GM21423 (cell line): ENCODE data around the gene SH2D4B.
A peak's percentile ranks its signal among the peaks of the same experiment; 100 is the strongest.

ENCODE experiments used
- ATAC-seq: cut with Tn5 transposase; IDR thresholded peaks from one replicate; pipeline ENCODE4 v1.9.1; 2021; ENCODE audit warnings: mild to moderate bottlenecking, moderate library complexity; ENCODE audit not compliant: unreplicated experiment

The SH2D4B gene

DNA sequence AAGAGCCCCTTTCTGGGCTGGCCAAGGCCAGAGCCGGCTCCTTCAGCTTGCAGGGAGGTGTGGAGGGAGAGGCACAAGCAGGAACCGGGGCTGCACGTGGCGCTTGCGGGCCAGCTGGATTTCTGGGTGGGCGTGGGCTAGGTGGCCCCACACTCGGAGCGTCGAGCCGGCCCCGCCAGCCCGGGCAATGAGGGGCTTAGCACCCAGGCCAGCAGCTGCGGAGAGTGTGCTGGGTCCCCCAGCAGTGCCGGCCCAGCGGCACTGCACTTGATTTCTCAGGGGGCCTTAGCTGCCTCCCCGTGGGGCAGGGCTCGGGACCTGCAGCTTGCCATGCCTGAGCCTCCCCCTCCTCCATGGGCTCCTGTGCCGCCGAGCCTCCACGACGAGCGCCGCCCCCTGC lies 48.1 kb downstream of the SH2D4B start:
- ATAC-seq = no peak

GRCh38 chr10:80588546-80588945 lies 50.8 kb downstream of the SH2D4B start:
- no peak for ATAC-seq

- peak; percentile 92 for ATAC-seq
These were observed 52.1 kb downstream of the SH2D4B start for GRCh38 chr10:80589726-80590373.

DNA sequence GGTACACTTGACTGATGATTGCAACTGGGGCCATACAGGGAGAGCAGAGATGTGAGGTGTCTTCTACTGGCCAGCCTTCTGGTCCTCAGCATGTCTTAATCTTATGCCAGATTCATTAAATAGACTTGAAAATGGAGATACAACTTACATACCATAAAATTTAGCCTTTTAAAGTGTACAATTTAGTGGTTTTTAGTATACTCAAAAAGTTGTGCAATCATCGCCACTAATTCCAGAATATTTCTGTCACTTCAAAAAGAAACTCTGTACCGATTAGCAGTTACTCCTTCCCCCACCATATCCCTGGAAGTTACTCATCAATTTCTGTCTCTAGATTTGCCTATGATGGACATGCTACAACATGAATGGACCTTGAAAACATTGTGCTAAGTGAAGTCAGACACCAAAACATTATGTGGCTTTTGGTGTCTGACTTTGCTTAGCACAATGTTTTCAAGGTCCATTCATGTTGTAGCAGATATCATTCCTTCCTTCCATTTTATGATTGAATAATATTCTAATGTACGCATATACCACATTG lies 53.0 kb downstream of the SH2D4B start:
- ATAC-seq = no peak

- ATAC-seq = no peak
These were observed 58.9 kb downstream of the SH2D4B start for GRCh38 chr10:80596391-80597257.

GRCh38 chr10:80598084-80598798 lies 60.5 kb downstream of the SH2D4B start:
- ATAC-seq = peak; percentile 56

DNA sequence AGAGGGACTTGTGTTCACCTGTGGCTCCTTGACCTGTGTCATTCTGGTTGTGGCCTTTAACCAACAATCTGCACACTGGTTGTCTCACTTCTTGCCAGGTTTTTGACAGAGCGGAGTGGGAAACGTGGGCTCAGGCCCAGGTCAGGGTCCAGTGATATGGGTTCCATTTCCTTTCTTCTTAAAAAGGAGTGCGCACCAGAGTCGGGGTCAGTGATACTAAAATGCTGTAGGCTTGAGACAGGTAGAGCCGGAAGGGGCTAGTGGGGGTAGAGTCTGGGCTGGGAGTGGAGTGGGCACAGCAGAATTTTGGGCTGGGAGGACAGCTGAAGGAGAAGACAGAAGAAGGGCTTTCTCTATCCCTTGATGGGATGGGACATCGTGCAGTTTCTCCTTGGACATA lies 61.2 kb downstream of the SH2D4B start:
- no peak for ATAC-seq

GRCh38 chr10:80599424-80599847 lies 61.7 kb downstream of the SH2D4B start:
- ATAC-seq = peak; percentile 69

DNA sequence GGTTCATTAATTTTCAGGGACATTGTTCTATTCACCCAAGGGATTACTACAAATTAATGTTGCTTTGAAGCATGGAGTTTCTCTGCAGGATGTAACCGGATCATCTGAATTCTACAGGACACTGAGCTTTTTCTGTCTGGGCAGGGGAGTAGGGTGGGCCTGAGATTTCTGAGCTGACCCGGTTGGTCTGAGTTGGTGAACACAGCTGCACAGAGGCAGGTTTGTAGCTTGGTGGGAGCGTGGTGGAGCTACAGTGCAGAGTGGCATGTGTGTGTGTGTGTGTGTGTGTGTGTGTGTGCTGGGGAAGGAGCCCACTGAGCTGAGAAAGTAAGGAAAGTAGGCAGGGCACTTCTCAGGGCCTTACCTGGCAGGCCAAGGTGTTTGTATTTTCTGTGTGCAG lies 62.6 kb downstream of the SH2D4B start:
- ATAC-seq = no peak

DNA sequence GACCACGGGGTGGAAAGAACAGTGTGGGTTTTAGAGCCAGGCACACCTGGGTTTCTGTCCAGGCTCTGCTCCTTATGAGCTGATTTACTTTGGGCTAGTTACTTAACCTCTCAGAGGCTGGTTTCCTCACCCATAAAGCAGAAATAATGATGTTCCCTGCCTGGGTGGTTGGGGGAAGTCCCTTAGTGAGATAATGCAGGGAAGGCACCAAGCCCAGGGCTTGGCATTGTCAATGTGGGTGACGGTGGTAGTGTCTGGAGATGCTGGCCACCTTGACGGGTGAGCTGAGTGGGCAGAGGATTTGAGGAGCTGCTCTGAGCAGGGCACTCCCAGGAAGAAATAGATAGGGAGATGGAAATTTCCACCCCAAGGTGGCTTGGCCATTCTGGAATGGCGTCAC lies 65.2 kb downstream of the SH2D4B start:
- ATAC-seq = no peak

DNA sequence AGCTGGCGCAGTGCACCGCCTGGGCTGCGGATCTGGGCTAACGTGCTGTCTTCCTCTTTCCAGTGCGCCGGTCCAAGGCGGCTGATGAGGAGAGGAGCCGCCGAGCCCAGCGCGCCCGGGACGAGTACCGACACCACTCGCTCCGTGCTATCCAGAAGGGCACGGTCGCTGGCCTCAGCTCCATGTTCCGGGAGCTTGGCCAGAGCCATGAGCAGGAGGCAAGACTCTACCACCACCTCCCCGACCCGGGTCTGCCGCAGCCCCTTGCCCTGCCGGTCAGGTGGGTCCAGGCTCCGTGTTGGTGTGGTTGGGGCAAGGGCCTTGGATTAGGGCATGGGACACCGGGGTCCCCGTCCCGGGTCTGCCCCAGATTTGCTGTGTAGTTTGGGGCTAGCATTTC lies 65.8 kb downstream of the SH2D4B start:
- ATAC-seq = no peak

DNA sequence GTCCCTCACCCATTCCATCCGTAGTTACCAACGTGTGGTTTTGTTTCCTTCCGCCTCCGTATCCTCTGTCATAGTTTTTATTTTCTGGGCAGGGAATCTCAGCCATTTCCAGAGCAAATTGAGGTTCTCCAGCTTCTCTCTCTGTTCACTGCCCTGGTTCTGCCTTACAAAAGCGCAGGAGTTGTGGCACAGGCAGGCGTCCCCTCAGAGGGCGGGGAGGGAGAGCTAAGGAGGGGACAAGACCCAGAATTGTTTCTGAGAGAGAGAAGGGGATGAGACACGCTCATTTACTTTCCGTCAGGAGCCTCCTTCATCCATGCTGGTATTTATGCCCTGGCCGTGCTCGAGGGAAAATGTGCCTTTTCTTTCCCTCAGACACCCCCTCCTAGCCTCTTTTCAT lies 71.0 kb downstream of the SH2D4B start:
- ATAC-seq = no peak

DNA sequence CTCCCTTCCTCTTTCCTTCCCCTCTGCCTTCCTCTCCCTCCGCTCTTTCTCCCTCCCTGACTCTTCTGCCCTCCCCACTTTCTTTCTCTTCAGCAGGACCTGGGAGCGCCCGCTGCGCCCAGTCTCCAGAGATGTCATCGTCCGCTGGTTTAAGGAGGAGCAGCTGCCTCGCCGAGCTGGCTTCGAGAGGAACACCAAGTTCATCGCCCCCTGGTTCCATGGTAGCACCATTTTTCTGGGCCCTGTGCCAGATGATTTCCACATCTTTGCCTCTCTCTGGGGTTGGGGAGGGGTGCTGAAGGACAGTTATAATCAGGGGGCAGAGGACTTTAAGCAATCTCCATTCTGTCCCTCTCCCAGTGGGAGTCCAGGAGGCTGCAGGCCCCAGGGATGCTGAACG lies 71.6 kb downstream of the SH2D4B start:
- no peak for ATAC-seq

GRCh38 chr10:80611481-80612185 lies 73.9 kb downstream of the SH2D4B start:
- ATAC-seq = no peak

GRCh38 chr10:80612261-80612660 lies 74.6 kb downstream of the SH2D4B start:
- ATAC-seq = no peak

GRCh38 chr10:80613466-80614170 lies 75.9 kb downstream of the SH2D4B start:
- no peak for ATAC-seq

- ATAC-seq = no peak
These were observed 77.1 kb downstream of the SH2D4B start for GRCh38 chr10:80614576-80615416.

GRCh38 chr10:80617807-80618206 lies 80.1 kb downstream of the SH2D4B start:
- ATAC-seq = no peak

DNA sequence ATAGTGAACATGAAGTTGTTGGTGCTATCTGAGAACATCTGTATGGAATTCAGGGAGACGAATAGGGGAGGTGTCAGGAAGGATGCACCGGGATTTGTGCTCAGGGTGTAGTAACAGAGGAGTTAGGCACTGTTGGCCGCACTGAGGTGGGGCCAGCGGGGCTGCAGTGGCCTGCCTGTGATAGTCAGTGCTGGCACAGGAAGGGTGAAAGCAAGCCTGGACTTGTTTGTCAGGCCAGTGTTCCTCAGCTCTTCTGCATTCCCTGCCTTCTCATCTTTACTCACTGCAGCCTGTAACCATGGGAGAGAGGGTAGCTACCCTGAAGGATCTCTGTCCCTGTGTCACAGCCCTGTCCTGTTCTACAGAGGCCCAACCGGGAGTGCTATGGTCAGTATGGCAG lies 81.3 kb downstream of the SH2D4B start:
- no peak for ATAC-seq
